DND-41 (cell line): Measurements from ENCODE around the gene BFAR.
"Not testable (repeated sequence)": the region's sequence is repeated elsewhere in the genome, so short reads cannot be mapped to it uniquely, and the experiment has no call there.

Experiments
- CTCF ChIP-seq: IDR thresholded peaks from 2 replicates; pipeline ENCODE4 v1.5.1; 2012; ENCODE audit warnings: borderline replicate concordance, low read length, moderate library complexity, mild to moderate bottlenecking; ENCODE audit not compliant: poor library complexity, severe bottlenecking; ENCODE audit errors: extremely low read depth
- EZH2 ChIP-seq: IDR thresholded peaks from 3 replicates; pipeline ENCODE4 v1.6.1; 2012; ENCODE audit warnings: borderline replicate concordance, low read depth, mild to moderate bottlenecking, moderate library complexity, low read length, inconsistent platforms; ENCODE audit not compliant: severe bottlenecking

- TF ChIP-seq CTCF, EZH2: not testable (repeated sequence)
Observed at GRCh38 chr16:14694129-14694528, 61.4 kb downstream of the BFAR start, which contains the start of gene PLA2G10.
